H1 (cell line): ENCODE results near the gene SCRN1. TPM values are rescaled to one million over a fixed set of nuclear protein-coding genes. Genes with fewer than 3 reads are reported as not detected.

ENCODE experiments used
- TEAD4 ChIP-seq: IDR thresholded peaks from 2 replicates; pipeline ENCODE4 v1.6.1; 2012; ENCODE audit warnings: low read depth, low read length, inconsistent platforms, mixed read lengths
- polyA plus RNA-seq, 7 experiments: library from polyadenylated mRNA; depleted of rRNA in 3 of 7; stranded (reverse) in 5 of 7; unstranded in 2 of 7; fragments of >200 nt in 5 of 7; fragments of 200-250 nt in 2 of 7; gene quantifications; 1 replicate in 5 of 7; 2 replicates in 1 of 7; 4 replicates in 1 of 7; pipeline versions ENCODE4 v1.2.1 to v1.2.3, GENCODE V29; 2011 to 2013; ENCODE audit warnings: missing spikeins in 2 of 7, mixed read lengths in 2 of 7
- total RNA-seq: library from RNA; stranded (reverse); fragmentation: NEBNext Ultra II Directional; extraction: Animal tissue kit (Norgen Biotek cat#: 25700); gene quantifications from 2 replicates; pipeline ENCODE4 v1.2.1, GENCODE V29; 2021
- TF ChIP-seq, protein P1 (sequence below): IDR thresholded peaks from 2 replicates; pipeline ENCODE4 v1.6.1; 2011; ENCODE audit warnings: low read depth, mild to moderate bottlenecking, low read length; ENCODE audit not compliant: insufficient read depth

Gene SCRN1
- total and polyA plus RNA-seq, 2 of the 8 experiments (the other 6 are each of a cell fraction or from before 2014, with no cell fraction given) = 36.0 to 75.8 TPM

- TF ChIP-seq, protein P1, sequence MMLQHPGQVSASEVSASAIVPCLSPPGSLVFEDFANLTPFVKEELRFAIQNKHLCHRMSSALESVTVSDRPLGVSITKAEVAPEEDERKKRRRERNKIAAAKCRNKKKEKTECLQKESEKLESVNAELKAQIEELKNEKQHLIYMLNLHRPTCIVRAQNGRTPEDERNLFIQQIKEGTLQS = no peak
- TF ChIP-seq TEAD4 = no peak
These were observed 115.8 kb downstream of the SCRN1 start (continued) for GRCh38 chr7:29873644-29874294.
